Measurements from ENCODE around the gene C3AR1.

C3AR1 gene

DNA sequence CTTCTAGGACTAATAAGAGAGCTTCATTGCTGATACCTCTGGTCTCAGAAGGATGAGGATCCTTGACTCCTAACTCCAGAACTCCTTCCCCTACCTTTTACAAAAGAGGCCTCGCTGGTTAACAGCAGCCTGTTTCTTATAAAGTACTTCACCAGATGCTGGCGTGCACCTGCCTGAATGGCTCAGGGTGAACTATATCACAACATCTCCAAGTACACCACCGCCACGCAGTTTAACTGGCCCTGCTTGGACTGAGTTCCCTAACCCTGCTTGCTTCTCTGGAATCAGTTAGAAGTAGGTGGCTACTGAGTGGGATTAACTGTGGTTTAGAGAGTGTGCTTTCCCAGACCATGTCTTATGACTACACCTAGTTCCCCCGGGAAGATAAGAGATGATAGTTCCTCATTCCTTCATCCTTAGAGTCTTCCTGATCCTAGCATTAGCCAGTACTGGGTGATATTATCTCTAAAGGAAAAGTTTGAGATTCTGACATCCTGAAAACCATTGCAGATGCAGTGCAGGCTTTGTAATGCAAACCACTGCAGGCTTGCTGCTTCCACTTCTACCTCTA lies 30.6 kb downstream of the C3AR1 start:
- TF ChIP-seq, protein P1, sequence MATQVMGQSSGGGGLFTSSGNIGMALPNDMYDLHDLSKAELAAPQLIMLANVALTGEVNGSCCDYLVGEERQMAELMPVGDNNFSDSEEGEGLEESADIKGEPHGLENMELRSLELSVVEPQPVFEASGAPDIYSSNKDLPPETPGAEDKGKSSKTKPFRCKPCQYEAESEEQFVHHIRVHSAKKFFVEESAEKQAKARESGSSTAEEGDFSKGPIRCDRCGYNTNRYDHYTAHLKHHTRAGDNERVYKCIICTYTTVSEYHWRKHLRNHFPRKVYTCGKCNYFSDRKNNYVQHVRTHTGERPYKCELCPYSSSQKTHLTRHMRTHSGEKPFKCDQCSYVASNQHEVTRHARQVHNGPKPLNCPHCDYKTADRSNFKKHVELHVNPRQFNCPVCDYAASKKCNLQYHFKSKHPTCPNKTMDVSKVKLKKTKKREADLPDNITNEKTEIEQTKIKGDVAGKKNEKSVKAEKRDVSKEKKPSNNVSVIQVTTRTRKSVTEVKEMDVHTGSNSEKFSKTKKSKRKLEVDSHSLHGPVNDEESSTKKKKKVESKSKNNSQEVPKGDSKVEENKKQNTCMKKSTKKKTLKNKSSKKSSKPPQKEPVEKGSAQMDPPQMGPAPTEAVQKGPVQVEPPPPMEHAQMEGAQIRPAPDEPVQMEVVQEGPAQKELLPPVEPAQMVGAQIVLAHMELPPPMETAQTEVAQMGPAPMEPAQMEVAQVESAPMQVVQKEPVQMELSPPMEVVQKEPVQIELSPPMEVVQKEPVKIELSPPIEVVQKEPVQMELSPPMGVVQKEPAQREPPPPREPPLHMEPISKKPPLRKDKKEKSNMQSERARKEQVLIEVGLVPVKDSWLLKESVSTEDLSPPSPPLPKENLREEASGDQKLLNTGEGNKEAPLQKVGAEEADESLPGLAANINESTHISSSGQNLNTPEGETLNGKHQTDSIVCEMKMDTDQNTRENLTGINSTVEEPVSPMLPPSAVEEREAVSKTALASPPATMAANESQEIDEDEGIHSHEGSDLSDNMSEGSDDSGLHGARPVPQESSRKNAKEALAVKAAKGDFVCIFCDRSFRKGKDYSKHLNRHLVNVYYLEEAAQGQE (IDR thresholded peaks at IDR 0.05; ENCODE audit: insufficient read depth in 1 of 2, low read depth in 2 of 2, low read length in 2 of 2) = no peak
- TF ChIP-seq SIN3A (IDR thresholded peaks at IDR 0.05; ENCODE audit: borderline replicate concordance, insufficient read depth, low read length) = no peak
- no peak for TF ChIP-seq FOXP2 (optimal IDR thresholded peaks at IDR 0.05; ENCODE audit: borderline replicate concordance, extremely low read depth, extremely low read length, insufficient read depth)
- TF ChIP-seq POLR2AphosphoS5 (IDR thresholded peaks at IDR 0.05; ENCODE audit: low read depth, low read length) = no peak
- no peak for TF ChIP-seq TAF1 (IDR thresholded peaks at IDR 0.05; ENCODE audit: borderline replicate concordance, insufficient read depth, low read length)

DNA sequence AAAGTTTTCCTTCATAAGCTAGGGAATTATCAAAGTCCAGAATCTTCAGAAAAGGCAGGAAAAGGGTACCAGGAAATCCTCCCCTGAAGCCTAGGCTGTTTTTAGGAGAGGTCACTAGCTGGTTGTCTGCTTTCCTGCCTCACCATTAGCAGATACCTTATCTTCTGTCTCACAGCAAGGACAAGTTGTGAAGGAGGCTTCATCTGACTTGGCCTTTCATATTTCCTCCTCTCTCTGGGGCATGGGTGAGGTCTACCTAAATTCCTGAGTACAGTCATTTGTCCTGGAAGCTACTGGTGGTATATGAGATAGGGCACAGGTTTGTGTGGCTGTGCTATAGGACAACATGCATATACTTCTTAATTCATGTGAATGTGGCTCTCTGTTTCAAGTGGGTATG lies 31.4 kb downstream of the C3AR1 start:
- TF ChIP-seq TAF1 (IDR thresholded peaks at IDR 0.05; ENCODE audit: borderline replicate concordance, insufficient read depth, low read length) = no peak
- no peak for TF ChIP-seq SIN3A (IDR thresholded peaks at IDR 0.05; ENCODE audit: borderline replicate concordance, insufficient read depth, low read length)
- TF ChIP-seq, protein P1 (IDR thresholded peaks at IDR 0.05; ENCODE audit: insufficient read depth in 1 of 2, low read depth in 2 of 2, low read length in 2 of 2) = no peak
- TF ChIP-seq POLR2AphosphoS5 (IDR thresholded peaks at IDR 0.05; ENCODE audit: low read depth, low read length) = no peak
- TF ChIP-seq FOXP2 (optimal IDR thresholded peaks at IDR 0.05; ENCODE audit: borderline replicate concordance, extremely low read depth, extremely low read length, insufficient read depth) = no peak

DNA sequence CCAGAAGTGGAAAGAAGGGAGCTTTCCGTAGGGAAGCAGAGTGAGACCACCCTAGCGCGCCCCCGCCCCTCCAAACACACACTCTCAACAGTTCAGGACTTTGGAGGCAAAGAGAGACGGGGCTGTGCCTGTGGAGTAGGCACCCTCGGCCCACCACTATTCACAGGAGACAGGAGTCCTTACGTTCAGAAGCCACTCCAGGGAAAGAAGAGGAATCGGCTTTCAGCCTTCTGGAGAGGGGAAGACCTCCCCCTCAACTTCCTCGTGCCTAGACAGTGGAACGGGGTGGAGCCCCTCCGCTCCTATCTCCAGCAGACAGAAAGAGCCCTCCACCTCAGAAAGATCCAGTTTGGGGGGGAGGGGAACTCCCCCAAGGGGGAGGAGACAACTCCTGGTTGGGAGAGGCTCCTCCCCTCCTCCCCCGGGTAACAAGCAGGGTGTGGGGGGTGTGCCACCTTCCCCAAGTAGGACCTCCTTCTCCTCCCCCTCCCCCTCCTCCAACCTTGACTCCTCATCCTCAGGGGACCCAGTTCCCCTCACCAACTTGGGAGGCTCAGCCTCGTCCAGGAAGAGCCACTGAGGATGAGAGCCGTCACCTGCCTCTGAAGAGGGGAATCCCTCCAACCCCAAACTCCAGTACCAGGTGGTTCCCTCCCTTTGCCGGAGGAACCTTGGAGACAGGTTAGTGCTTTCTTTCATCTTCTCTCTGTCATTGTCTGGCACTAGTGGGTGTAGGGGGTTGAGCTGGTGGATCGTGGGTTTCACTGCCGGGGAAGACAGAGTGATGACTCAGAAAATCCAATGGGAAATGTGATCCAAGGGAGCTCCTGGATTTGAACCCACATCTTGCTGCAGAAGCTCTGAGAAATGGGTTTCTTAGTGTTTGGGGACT lies 32.8 kb downstream of the C3AR1 start:
- TF ChIP-seq FOXP2 (optimal IDR thresholded peaks at IDR 0.05; ENCODE audit: borderline replicate concordance, extremely low read depth, extremely low read length, insufficient read depth) (no peak), SIN3A (IDR thresholded peaks at IDR 0.05; ENCODE audit: borderline replicate concordance, insufficient read depth, low read length) (no peak), TAF1 (IDR thresholded peaks at IDR 0.05; ENCODE audit: borderline replicate concordance, insufficient read depth, low read length) (no peak), POLR2AphosphoS5 (IDR thresholded peaks at IDR 0.05; ENCODE audit: low read depth, low read length) (peak; percentile 32; the same call in 1 of the 2 replicates)
- TF ChIP-seq, protein P1 (IDR thresholded peaks at IDR 0.05; ENCODE audit: insufficient read depth in 1 of 2, low read depth in 2 of 2, low read length in 2 of 2) = no peak

DNA sequence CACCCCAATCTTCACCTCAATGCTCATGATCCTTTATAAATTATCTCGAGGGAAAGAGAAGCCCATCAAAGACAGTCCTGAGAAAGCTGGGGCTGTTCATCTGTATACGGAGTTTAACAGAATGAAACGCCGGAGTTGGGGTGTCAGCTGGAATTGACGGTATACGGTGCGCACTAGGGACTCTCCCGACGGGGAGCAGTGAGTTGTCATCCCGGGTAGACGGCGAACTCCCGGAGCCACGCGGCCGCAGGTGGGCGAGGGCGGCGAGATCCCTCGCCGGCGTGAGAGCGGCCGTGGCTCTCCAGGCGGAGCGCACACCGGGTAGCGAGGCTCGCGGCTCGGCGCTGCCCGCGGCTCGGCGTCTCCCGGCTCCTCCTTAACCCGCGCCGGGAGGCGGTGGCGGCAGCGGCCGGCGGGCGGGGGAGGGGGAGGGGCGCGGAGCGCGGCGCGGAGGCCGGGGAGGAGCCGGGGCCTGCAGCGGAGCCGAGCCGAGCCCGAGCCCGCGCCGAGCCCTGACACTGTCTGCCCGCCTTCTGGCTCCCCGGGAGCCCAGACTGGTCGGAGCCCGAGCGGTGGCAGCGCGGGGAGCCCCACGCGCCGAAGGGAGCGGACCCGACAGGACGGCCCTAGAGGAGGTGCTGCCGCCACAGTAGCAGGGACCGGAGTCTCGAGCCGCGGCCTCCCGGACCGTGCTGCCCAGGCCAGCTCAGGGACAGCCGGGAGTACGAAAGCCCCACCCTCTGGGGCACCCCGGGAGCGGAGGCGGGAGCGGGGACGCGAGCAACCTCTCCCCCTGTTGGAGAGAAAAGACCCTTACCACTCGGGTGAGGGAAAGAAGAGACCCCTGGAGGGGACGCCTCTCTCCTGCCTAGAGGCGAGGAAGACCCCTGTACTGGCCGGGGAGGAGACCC lies 33.7 kb downstream of the C3AR1 start, which contains the start of gene FOXJ2:
FOXJ2 (plus strand) TSS at position 475 of the 911 bp plus-strand sequence. CDS start 7,117 bp downstream, outside the sequence.
- no peak; the same call in 1 of the 2 replicates for TF ChIP-seq SIN3A (IDR thresholded peaks at IDR 0.05; ENCODE audit: borderline replicate concordance, insufficient read depth, low read length)
- peak; percentile 36 for TF ChIP-seq POLR2AphosphoS5 (IDR thresholded peaks at IDR 0.05; ENCODE audit: low read depth, low read length)
- no peak for TF ChIP-seq TAF1 (IDR thresholded peaks at IDR 0.05; ENCODE audit: borderline replicate concordance, insufficient read depth, low read length)
- peak; percentile 56 for TF ChIP-seq FOXP2 (optimal IDR thresholded peaks at IDR 0.05; ENCODE audit: borderline replicate concordance, extremely low read depth, extremely low read length, insufficient read depth)
- TF ChIP-seq, protein P1 (IDR thresholded peaks at IDR 0.05; ENCODE audit: insufficient read depth in 1 of 2, low read depth in 2 of 2, low read length in 2 of 2) = no peak
